ENCODE data around the gene ACSS1.

ACSS1 gene

GRCh38 chr20:24969186-24970029 is 88.5 kb downstream of the ACSS1 start:
- no peak for DNase-seq

DNA sequence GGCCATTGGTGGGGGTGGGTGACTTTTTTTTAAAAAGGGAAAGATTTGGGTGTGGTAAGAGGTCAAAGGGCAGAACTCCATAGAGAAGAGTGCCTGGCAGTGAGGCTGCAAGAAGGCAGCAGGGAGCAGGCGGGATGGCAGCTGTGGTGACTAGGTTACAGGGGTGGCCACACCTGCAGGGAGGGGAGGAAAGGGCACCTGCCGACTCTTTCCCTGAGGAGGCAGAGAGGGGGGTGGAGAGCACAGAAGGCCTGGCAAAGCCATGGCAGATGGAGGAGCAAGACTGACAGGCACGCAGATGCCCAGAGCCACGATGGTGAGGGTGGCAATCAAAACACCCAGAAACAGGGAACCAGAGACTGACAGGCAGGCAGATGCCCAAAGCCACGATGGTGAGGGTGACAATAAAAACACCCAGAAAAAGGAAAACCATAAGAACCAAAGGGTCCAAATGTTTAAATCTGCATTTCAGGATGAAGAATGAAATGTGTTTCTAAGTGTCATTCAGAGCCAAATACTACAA is 89.6 kb downstream of the ACSS1 start:
- DNase-seq = peak; percentile 8

GRCh38 chr20:24966317-24967012 is 91.5 kb downstream of the ACSS1 start:
- DNase-seq = no peak

GRCh38 chr20:24965065-24965919 is 92.6 kb downstream of the ACSS1 start:
- DNase-seq = no peak

GRCh38 chr20:24964506-24964840 is 93.5 kb downstream of the ACSS1 start:
- DNase-seq = no peak

DNA sequence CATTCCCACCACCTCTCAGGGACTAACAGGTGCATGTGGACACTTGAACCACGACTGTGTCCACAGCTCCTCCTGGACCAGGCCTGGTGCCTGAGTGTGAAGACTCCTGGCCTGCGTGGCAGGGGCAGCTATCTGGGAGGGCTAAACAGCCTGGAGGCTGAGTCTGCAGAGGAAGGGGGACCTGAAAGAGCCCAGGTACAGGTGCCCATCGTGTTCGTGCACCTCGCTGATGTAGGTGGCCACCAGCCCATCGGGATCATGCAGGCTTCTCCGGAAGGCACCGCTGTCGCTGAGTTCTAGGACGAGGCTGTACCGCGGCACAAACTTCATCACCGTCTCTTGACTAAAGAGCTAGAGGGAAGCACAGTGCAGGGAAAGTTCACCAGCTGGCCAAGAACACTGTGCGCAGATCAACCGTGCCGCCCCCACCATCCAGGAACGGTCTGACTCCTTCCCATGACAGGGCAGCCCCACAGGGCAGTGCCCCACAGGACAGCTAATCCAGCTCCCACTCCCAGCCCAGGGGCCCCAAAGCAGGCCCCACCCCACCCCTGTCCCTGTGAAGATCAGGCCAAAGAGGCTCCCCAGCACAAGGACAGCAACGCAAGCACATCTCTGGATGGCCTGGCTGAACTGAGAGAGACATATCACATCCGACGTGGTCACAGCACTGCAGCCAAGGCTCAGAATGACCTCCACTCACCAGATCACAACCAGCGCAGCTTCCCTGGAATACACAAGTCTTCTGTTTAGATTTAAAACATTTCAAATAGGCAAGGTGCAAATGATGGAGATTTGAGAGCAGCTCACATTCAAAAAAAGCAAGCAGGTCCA is 94.0 kb downstream of the ACSS1 start:
- no peak for DNase-seq

- no peak for DNase-seq
Measured at GRCh38 chr20:24962510-24962909, 95.4 kb downstream of the ACSS1 start.

- DNase-seq = no peak
Measured at GRCh38 chr20:24962182-24962492, 95.8 kb downstream of the ACSS1 start.

DNA sequence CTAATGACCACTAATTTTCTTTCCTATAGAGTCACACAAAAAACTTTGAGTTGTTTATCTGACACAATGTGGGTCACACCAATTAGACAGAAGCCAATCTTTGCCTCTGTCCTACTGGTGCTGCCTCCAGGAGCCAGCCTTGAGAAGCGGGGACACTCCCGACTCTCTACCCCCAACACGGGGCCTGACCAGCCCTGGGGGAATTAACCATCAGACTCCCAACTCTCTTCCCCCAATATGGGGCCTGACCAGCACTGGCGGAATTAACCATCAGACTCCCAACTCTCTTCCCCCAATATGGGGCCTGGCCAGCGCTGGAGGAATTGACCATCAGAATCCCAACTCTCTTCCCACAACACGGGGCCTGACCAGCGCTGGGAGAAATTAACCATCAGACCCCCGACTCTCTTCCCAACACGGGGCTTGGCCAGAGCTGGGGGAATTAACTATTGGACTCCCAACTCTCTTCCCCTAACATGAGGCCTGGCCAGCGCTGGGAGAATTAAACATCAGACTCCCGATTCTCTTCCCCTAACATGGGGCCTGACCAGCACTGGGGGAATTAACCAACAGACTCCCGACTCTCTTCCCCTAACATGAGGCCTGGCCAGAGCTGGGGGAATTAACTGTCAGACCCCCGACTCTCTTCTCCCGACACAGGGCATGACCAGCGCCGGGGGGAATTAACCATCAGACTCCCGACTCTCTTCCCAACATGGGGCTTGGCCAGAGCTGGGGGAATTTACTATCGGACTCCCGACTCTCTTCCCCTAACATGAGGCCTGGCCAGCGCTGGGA is 96.4 kb downstream of the ACSS1 start:
- no peak for DNase-seq

GRCh38 chr20:24960861-24961260 is 97.1 kb downstream of the ACSS1 start:
- no peak for DNase-seq

- no peak for DNase-seq
Measured at GRCh38 chr20:24960302-24960801, 97.6 kb downstream of the ACSS1 start.

GRCh38 chr20:24959591-24960301 is 98.2 kb downstream of the ACSS1 start:
- DNase-seq = no peak

GRCh38 chr20:24958506-24959385 is 99.2 kb downstream of the ACSS1 start:
- DNase-seq = no peak

GRCh38 chr20:24957326-24958016 is 100.5 kb downstream of the ACSS1 start:
- no peak for DNase-seq

Measured in NCI-H146 (cell line).